ENCODE data around the gene KLF6.

DNA sequence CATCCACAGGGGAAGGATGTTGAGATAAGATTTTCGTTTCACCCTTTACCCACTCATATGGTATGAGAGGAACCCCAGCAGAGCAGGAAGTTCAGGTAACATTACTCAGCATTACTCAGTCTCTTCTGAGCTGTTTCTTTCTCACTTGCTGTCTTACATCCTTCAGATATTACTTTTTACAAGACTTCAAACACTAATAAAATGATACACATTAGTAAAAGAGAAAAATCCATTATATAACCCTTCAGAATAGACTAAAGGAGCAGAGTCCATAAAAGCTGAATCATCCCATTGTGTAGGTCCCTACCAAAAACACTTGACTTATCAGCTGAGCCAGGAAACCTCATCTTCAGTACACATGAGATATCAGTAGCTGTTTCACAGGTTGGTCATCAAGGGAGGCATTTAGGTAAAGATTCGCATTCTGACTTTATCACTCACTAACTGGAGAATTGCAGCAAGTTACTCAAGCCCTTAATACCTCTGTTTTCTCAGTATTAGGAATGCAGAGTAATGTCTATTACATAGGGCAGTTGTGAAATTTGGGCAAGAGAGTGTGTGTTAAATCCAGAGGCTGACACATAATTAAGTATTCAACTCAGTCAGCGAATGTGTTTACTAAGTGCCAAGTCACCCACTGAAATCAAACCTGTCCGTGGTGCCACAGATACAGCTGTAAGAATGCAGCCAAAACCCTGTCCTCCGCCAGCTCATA lies 44.7 kb downstream of the KLF6 start:
- TF ChIP-seq POLR2A (IDR thresholded peaks at IDR 0.05), result no peak
- no peak for TF ChIP-seq POLR2AphosphoS5 (IDR thresholded peaks at IDR 0.05)
- TF ChIP-seq, protein P1, sequence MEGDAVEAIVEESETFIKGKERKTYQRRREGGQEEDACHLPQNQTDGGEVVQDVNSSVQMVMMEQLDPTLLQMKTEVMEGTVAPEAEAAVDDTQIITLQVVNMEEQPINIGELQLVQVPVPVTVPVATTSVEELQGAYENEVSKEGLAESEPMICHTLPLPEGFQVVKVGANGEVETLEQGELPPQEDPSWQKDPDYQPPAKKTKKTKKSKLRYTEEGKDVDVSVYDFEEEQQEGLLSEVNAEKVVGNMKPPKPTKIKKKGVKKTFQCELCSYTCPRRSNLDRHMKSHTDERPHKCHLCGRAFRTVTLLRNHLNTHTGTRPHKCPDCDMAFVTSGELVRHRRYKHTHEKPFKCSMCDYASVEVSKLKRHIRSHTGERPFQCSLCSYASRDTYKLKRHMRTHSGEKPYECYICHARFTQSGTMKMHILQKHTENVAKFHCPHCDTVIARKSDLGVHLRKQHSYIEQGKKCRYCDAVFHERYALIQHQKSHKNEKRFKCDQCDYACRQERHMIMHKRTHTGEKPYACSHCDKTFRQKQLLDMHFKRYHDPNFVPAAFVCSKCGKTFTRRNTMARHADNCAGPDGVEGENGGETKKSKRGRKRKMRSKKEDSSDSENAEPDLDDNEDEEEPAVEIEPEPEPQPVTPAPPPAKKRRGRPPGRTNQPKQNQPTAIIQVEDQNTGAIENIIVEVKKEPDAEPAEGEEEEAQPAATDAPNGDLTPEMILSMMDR (IDR thresholded peaks at IDR 0.05), result no peak
- no peak for TF ChIP-seq EP300 (IDR thresholded peaks at IDR 0.05; ENCODE audit: low read depth)

Measured in transverse colon (tissue), 4 donors.